Spinal cord (tissue), 10 donors: Measurements from ENCODE around the gene WDR49. TPM values are rescaled to one million over a fixed set of nuclear protein-coding genes. Genes with fewer than 3 reads are reported as not detected.

Source experiments
- DNase-seq, 6 donors: peaks; one replicate each; pipeline versions ENCODE4 v3.0.0 to v3.0.0-alpha.2; 2013 to 2015; ENCODE audit warnings: low spot score in 6 of 6, low read depth in 4 of 6
- H3K27ac ChIP-seq: one replicate; pipeline ENCODE4 v1.5.1; 2013; ENCODE audit warnings: low read depth, low read length, control low read depth
- H3K27me3 ChIP-seq: one replicate; pipeline ENCODE4 v1.6.1; 2013; ENCODE audit warnings: low read length; ENCODE audit not compliant: control insufficient read depth, insufficient read depth
- H3K36me3 ChIP-seq: one replicate; pipeline ENCODE4 v1.6.1; 2013; ENCODE audit warnings: low read length; ENCODE audit not compliant: control insufficient read depth, insufficient read depth
- H3K4me1 ChIP-seq: one replicate; pipeline ENCODE4 v1.6.1; 2013; ENCODE audit warnings: low read length; ENCODE audit not compliant: control insufficient read depth, insufficient read depth
- H3K4me3 ChIP-seq: one replicate; pipeline ENCODE4 v1.5.1; 2013; ENCODE audit warnings: low read depth, low read length, control low read depth
- H3K9me3 ChIP-seq: one replicate; pipeline ENCODE4 v1.6.1; 2013; ENCODE audit warnings: low read length; ENCODE audit not compliant: control insufficient read depth, insufficient read depth
- WGBS: methylation state at CpG from one replicate; pipeline ENCODE4 v1.1.5; 2013; ENCODE audit warnings: missing lambda C conversion rate; ENCODE audit not compliant: insufficient coverage; 5-methylcytosine and 5-hydroxymethylcytosine counted together
- polyA plus RNA-seq, 2 donors: library from polyadenylated mRNA; unstranded; fragments of 120-200 nt; gene quantifications; one replicate each; pipeline ENCODE4 v1.2.1, GENCODE V29; 2013; ENCODE audit not compliant: insufficient read length in 2 of 2
- total RNA-seq, 2 donors: library from RNA; depleted of rRNA in 1 of 2; stranded (reverse); fragments of 120-200 nt in 1 of 2; fragments of >200 nt in 1 of 2; gene quantifications; one replicate each; pipeline versions ENCODE4 v1.2.3 to v1.2.4, GENCODE V29; 2013 to 2014
- donor health status: healthy.

The WDR49 gene
- total and polyA plus RNA-seq, 4 donors = 4.4 to 47.2 (median 19.7) TPM

- Histone ChIP-seq H3K4me3 (no peak overlapping the region), H3K36me3 (no peaks in the 10 kb centered on the region), H3K27me3 (no peaks in the 10 kb centered on the region), H3K27ac (no peak overlapping the region), H3K4me1 (no peaks in the 10 kb centered on the region), H3K9me3 (peaks cover 3% of the 10 kb centered on the region)
- peak in 1 of 6 donors; percentile 17 for DNase-seq
- no CpG with 5 or more reads among the region's 2 CpGs for WGBS
Measured at GRCh38 chr3:167520266-167521005, 133.3 kb downstream of the WDR49 start.

- Histone ChIP-seq H3K36me3 (peaks cover 3% of the 10 kb centered on the region), H3K9me3 (no peaks in the 10 kb centered on the region), H3K27me3 (no peaks in the 10 kb centered on the region), H3K4me1 (no peaks in the 10 kb centered on the region), H3K27ac (no peak overlapping the region), H3K4me3 (no peak overlapping the region)
- DNase-seq = no peak
- WGBS = 100% methylated on average over 1 of the region's 1 CpG
Measured at GRCh38 chr3:167507954-167508353, 145.8 kb downstream of the WDR49 start.

- Histone ChIP-seq H3K9me3 (no peaks in the 10 kb centered on the region), H3K4me1 (no peaks in the 10 kb centered on the region), H3K27ac (no peak overlapping the region), H3K4me3 (no peak overlapping the region), H3K36me3 (no peaks in the 10 kb centered on the region), H3K27me3 (no peaks in the 10 kb centered on the region)
- no peak for DNase-seq
- WGBS = 80% methylated on average over 2 of the region's 2 CpGs
Measured at GRCh38 chr3:167502401-167502800, 151.3 kb downstream of the WDR49 start.

- H3K27ac ChIP-seq = no peak overlapping the region
Measured at GRCh38 chr3:167501941-167502340, 151.8 kb downstream of the WDR49 start.

GRCh38 chr3:167497903-167498302 is 155.8 kb downstream of the WDR49 start:
- no peaks in the 10 kb centered on the region for H3K27me3 ChIP-seq
- no peak overlapping the region for H3K27ac ChIP-seq
- no peak overlapping the region for H3K4me3 ChIP-seq
- DNase-seq = no peak
- H3K4me1 ChIP-seq = no peaks in the 10 kb centered on the region
- 100% methylated on average over 1 of the region's 7 CpGs for WGBS
- H3K9me3 ChIP-seq = no peaks in the 10 kb centered on the region
- H3K36me3 ChIP-seq = no peaks in the 10 kb centered on the region

More at GRCh38 chr3:167501941-167502340, 151.8 kb downstream of the WDR49 start:
- Histone ChIP-seq H3K27me3 (no peaks in the 10 kb centered on the region), H3K36me3 (no peaks in the 10 kb centered on the region), H3K4me1 (no peaks in the 10 kb centered on the region), H3K4me3 (no peak overlapping the region), H3K9me3 (no peaks in the 10 kb centered on the region)
- no peak for DNase-seq
- WGBS = 94% methylated on average over 2 of the region's 3 CpGs

GRCh38 chr3:167493244-167493643 is 160.5 kb downstream of the WDR49 start:
- H3K9me3 ChIP-seq = no peaks in the 10 kb centered on the region
- H3K4me1 ChIP-seq = no peaks in the 10 kb centered on the region
- no peak overlapping the region for H3K4me3 ChIP-seq
- no peak overlapping the region for H3K27ac ChIP-seq
- WGBS = 67% methylated on average over 3 of the region's 3 CpGs
- no peaks in the 10 kb centered on the region for H3K27me3 ChIP-seq
- no peaks in the 10 kb centered on the region for H3K36me3 ChIP-seq
- no peak for DNase-seq

GRCh38 chr3:167491621-167492020 is 162.1 kb downstream of the WDR49 start:
- H3K9me3 ChIP-seq = no peaks in the 10 kb centered on the region
- no peak overlapping the region for H3K4me3 ChIP-seq

GRCh38 chr3:167489571-167489970 is 164.2 kb downstream of the WDR49 start:
- Histone ChIP-seq H3K27me3 (no peaks in the 10 kb centered on the region), H3K9me3 (no peaks in the 10 kb centered on the region), H3K36me3 (no peaks in the 10 kb centered on the region), H3K4me3 (no peak overlapping the region), H3K27ac (no peak overlapping the region), H3K4me1 (no peaks in the 10 kb centered on the region)
- no peak for DNase-seq
- no CpG with 5 or more reads among the region's 1 CpG for WGBS

More at GRCh38 chr3:167491621-167492020, 162.1 kb downstream of the WDR49 start:
- peak in 2 of 6 donors; percentile 11 to 73 for DNase-seq
- Histone ChIP-seq H3K27me3 (no peaks in the 10 kb centered on the region), H3K4me1 (no peaks in the 10 kb centered on the region), H3K36me3 (no peaks in the 10 kb centered on the region), H3K27ac (no peak overlapping the region)

GRCh38 chr3:167487556-167487955 is 166.2 kb downstream of the WDR49 start:
- no peaks in the 10 kb centered on the region for H3K9me3 ChIP-seq
- H3K27ac ChIP-seq = no peak overlapping the region
- no peaks in the 10 kb centered on the region for H3K27me3 ChIP-seq
- 100% methylated on average over 3 of the region's 3 CpGs for WGBS
- no peaks in the 10 kb centered on the region for H3K4me1 ChIP-seq
- no peak for DNase-seq
- H3K4me3 ChIP-seq = no peak overlapping the region
- H3K36me3 ChIP-seq = no peaks in the 10 kb centered on the region

GRCh38 chr3:167484551-167484950 is 169.2 kb downstream of the WDR49 start:
- Histone ChIP-seq H3K27ac (no peak overlapping the region), H3K4me3 (no peak overlapping the region), H3K9me3 (no peaks in the 10 kb centered on the region), H3K36me3 (no peaks in the 10 kb centered on the region), H3K27me3 (no peaks in the 10 kb centered on the region), H3K4me1 (no peaks in the 10 kb centered on the region)
- DNase-seq = no peak
- no CpG with 5 or more reads among the region's 2 CpGs for WGBS
